ENCODE data around the gene MICAL3. TPM values are rescaled to one million over a fixed set of nuclear protein-coding genes. Genes with fewer than 3 reads are reported as not detected.

Gene MICAL3
- total RNA-seq, 4 donors from 2014 or later = 84.2 to 290 (median 151) TPM

DNA sequence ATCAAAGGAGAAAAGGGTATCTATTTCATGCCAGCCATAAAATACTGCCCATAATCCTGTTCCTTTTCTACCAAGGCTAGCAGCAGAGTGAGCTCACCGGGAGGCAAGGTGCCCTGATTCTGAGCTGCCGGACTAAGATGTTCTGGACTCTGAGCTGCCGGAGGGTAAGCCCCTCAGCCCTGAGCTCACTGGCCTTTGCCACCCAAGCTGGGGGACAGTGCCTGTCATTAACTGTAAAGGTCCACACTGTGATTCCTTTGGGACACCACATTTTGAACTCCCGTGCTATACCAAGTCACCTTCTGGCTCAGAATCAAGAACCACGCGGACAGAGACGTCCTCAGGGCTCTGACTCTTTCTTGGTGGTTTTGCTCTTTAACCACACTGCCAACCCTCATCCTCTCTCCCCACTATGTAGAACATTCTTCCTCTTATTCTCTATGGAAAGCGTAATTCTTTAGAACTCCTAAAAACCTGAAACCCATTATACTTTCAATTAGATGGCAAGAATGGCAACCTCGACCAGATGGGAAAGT is 161.6 kb downstream of the MICAL3 start:
- in situ Hi-C loops (cut with MboI; ENCODE audit: low pct_ligation_motif_present in 1 of 4, low pct_unique_long_range_greater_than_20kb in 1 of 4, low sequenced_read_pairs in 3 of 4) (no loop called here), intact Hi-C loops (cut with DNase I; ENCODE audit: low total_unique reads) (no loop called here)
- Histone ChIP-seq H3K36me3 (peaks cover 0 to 18% (median 5%) of the 10 kb centered on the region in 4 donors), H3K9me3 (no peaks in the 10 kb centered on the region), H3K4me3 (no peak overlapping the region), H3K27me3 (no peaks in the 10 kb centered on the region), H3K27ac (no peak overlapping the region), H3K4me1 (peaks cover 27 to 50% (median 34%) of the 10 kb centered on the region in 4 donors)
- WGBS, 2 donors (ENCODE audit: low coverage in 1 of 2) = 76 to 90% methylated on average over 5 to 9 of the region's 9 CpGs
- DNase-seq = no peak
- TF ChIP-seq EP300 (IDR thresholded peaks at IDR 0.05; ENCODE audit: low read depth) (no peak), POLR2AphosphoS5 (IDR thresholded peaks at IDR 0.05) (no peak), POLR2A (IDR thresholded peaks at IDR 0.05) (no peak)
- TF ChIP-seq, protein P1, sequence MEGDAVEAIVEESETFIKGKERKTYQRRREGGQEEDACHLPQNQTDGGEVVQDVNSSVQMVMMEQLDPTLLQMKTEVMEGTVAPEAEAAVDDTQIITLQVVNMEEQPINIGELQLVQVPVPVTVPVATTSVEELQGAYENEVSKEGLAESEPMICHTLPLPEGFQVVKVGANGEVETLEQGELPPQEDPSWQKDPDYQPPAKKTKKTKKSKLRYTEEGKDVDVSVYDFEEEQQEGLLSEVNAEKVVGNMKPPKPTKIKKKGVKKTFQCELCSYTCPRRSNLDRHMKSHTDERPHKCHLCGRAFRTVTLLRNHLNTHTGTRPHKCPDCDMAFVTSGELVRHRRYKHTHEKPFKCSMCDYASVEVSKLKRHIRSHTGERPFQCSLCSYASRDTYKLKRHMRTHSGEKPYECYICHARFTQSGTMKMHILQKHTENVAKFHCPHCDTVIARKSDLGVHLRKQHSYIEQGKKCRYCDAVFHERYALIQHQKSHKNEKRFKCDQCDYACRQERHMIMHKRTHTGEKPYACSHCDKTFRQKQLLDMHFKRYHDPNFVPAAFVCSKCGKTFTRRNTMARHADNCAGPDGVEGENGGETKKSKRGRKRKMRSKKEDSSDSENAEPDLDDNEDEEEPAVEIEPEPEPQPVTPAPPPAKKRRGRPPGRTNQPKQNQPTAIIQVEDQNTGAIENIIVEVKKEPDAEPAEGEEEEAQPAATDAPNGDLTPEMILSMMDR (IDR thresholded peaks at IDR 0.05) = no peak

GRCh38 chr22:17861909-17862308 is 162.5 kb downstream of the MICAL3 start:
- TF ChIP-seq EP300 (IDR thresholded peaks at IDR 0.05; ENCODE audit: low read depth) (no peak), POLR2A (IDR thresholded peaks at IDR 0.05) (no peak), POLR2AphosphoS5 (IDR thresholded peaks at IDR 0.05) (no peak)
- TF ChIP-seq, protein P1 (IDR thresholded peaks at IDR 0.05) = no peak
- no peak for DNase-seq
- intact Hi-C loops (cut with DNase I; ENCODE audit: low total_unique reads) = no loop called here
- Histone ChIP-seq H3K36me3 (peaks cover 0 to 18% (median 5%) of the 10 kb centered on the region in 4 donors), H3K4me3 (no peak overlapping the region), H3K4me1 (peaks cover 20 to 48% (median 32%) of the 10 kb centered on the region in 4 donors), H3K27ac (no peak overlapping the region), H3K27me3 (no peaks in the 10 kb centered on the region), H3K9me3 (no peaks in the 10 kb centered on the region)
- WGBS, 2 donors (ENCODE audit: low coverage in 1 of 2) = 85 to 88% methylated on average over 5 of the region's 5 CpGs
- in situ Hi-C loops (cut with MboI; ENCODE audit: low pct_ligation_motif_present in 1 of 4, low pct_unique_long_range_greater_than_20kb in 1 of 4, low sequenced_read_pairs in 3 of 4) = no loop called here

GRCh38 chr22:17860220-17860965 is 164.0 kb downstream of the MICAL3 start:
- Histone ChIP-seq H3K27ac (peak overlapping the region; percentile 76 to 84 (median 81)), H3K27me3 (no peaks in the 10 kb centered on the region), H3K4me3 (no peak overlapping the region), H3K4me1 (peaks cover 17 to 38% (median 33%) of the 10 kb centered on the region in 4 donors), H3K36me3 (peaks cover 0 to 18% (median 5%) of the 10 kb centered on the region in 4 donors), H3K9me3 (no peaks in the 10 kb centered on the region)
- in situ Hi-C loops (cut with MboI; ENCODE audit: low pct_ligation_motif_present in 1 of 4, low pct_unique_long_range_greater_than_20kb in 1 of 4, low sequenced_read_pairs in 3 of 4) (no loop called here), intact Hi-C loops (cut with DNase I; ENCODE audit: low total_unique reads) (no loop called here)
- DNase-seq = no peak
- WGBS, 2 donors (ENCODE audit: low coverage in 1 of 2) = 80 to 81% methylated on average over 3 to 23 of the region's 23 CpGs
- TF ChIP-seq POLR2A (IDR thresholded peaks at IDR 0.05) (no peak), EP300 (IDR thresholded peaks at IDR 0.05; ENCODE audit: low read depth) (no peak), POLR2AphosphoS5 (IDR thresholded peaks at IDR 0.05) (no peak)
- TF ChIP-seq, protein P1 (IDR thresholded peaks at IDR 0.05) = no peak

DNA sequence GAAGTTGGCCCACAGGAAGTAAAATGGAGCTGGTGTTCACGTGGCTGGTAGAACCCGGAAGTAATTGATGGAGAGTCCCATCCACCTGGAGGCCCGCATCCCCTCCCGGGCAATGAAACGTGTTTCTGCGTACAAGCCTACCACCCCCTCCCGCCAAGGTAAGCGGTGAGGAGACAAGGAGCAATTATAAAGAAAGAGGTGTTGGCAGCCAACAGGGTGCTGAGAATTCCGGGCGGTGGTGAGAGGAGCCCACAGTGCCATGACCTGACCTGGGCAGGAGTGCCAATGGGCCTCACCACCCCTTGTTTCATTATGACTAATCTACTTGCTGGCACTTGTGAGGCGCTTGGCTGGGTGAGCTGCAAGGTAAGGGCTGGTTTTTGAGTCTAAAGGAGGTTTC is 166.3 kb downstream of the MICAL3 start:
- in situ Hi-C loops (cut with MboI; ENCODE audit: low pct_ligation_motif_present in 1 of 4, low pct_unique_long_range_greater_than_20kb in 1 of 4, low sequenced_read_pairs in 3 of 4) (no loop called here), intact Hi-C loops (cut with DNase I; ENCODE audit: low total_unique reads) (no loop called here)
- no peak for TF ChIP-seq EP300 (IDR thresholded peaks at IDR 0.05; ENCODE audit: low read depth)
- TF ChIP-seq POLR2A (IDR thresholded peaks at IDR 0.05) = no peak
- TF ChIP-seq POLR2AphosphoS5 (IDR thresholded peaks at IDR 0.05) = no peak
- TF ChIP-seq, protein P1 (IDR thresholded peaks at IDR 0.05) = no peak
- Histone ChIP-seq H3K4me1 (peaks cover 25 to 44% (median 33%) of the 10 kb centered on the region in 4 donors), H3K9me3 (no peaks in the 10 kb centered on the region), H3K27ac (peak overlapping the region; percentile 76 to 84 (median 81)), H3K27me3 (no peaks in the 10 kb centered on the region), H3K4me3 (no peak overlapping the region), H3K36me3 (peaks cover 0 to under 1% (median 0%) of the 10 kb centered on the region in 4 donors)
- WGBS, 2 donors (ENCODE audit: low coverage in 1 of 2) = 72 to 92% methylated on average over 5 to 11 of the region's 11 CpGs
- no peak for DNase-seq
